Measurements from ENCODE around the gene OSBPL5.

- TF ChIP-seq, protein P1, sequence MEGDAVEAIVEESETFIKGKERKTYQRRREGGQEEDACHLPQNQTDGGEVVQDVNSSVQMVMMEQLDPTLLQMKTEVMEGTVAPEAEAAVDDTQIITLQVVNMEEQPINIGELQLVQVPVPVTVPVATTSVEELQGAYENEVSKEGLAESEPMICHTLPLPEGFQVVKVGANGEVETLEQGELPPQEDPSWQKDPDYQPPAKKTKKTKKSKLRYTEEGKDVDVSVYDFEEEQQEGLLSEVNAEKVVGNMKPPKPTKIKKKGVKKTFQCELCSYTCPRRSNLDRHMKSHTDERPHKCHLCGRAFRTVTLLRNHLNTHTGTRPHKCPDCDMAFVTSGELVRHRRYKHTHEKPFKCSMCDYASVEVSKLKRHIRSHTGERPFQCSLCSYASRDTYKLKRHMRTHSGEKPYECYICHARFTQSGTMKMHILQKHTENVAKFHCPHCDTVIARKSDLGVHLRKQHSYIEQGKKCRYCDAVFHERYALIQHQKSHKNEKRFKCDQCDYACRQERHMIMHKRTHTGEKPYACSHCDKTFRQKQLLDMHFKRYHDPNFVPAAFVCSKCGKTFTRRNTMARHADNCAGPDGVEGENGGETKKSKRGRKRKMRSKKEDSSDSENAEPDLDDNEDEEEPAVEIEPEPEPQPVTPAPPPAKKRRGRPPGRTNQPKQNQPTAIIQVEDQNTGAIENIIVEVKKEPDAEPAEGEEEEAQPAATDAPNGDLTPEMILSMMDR (IDR thresholded peaks at IDR 0.05 in 8 of 11, conservative IDR thresholded peaks at IDR 0.05 in 3 of 11): no peak
- TF ChIP-seq POLR2A (IDR thresholded peaks at IDR 0.05): no peak
- no peak for TF ChIP-seq POLR2AphosphoS5 (IDR thresholded peaks at IDR 0.05)
Measured at GRCh38 chr11:3041699-3042441, 123.2 kb downstream of the OSBPL5 start.
